Loucy (cell line): ENCODE data around the gene LGR4.

ENCODE experiments used
- CTCF ChIP-seq: fragments of 200-600 bp; sonication (generic); conservative IDR thresholded peaks from 2 replicates; pipeline ENCODE4 v1.5.1; 2014; ENCODE audit warnings: mild to moderate bottlenecking, antibody characterized with exemption, low read length
- EZH2phosphoT487 ChIP-seq: fragments of 200-600 bp; IDR thresholded peaks from 2 replicates; pipeline ENCODE4 v1.6.1; 2018; ENCODE audit warnings: antibody characterized with exemption, mild to moderate bottlenecking, moderate library complexity, borderline replicate concordance

- TF ChIP-seq CTCF (no peak), EZH2phosphoT487 (no peak)
Measured at GRCh38 chr11:27459191-27459590, 13.4 kb downstream of the LGR4 start.
